HFFc6 (cell line): ENCODE data around the gene MIEN1. TPM values are rescaled to one million over a fixed set of nuclear protein-coding genes. Genes with fewer than 3 reads are reported as not detected.
"Not testable (repeated sequence)": the region's sequence is repeated elsewhere in the genome, so short reads cannot be mapped to it uniquely, and the experiment has no call there.

Experiments
- DNase-seq: peaks from one replicate; pipeline ENCODE4 v3.0.0-alpha.2; 2018
- H3K27ac Mint-ChIP-seq: 2 replicates; pipeline ENCODE4 v1.8.0; 2020; ENCODE audit warnings: mild to moderate bottlenecking, mixed read lengths
- H3K27me3 Mint-ChIP-seq: 2 replicates; pipeline ENCODE4 v1.8.0; 2021; ENCODE audit warnings: mild to moderate bottlenecking, moderate library complexity, mixed read lengths; ENCODE audit not compliant: insufficient read depth
- H3K36me3 Mint-ChIP-seq: 2 replicates; pipeline ENCODE4 v1.8.0; 2021; ENCODE audit warnings: low read depth, mixed read lengths
- H3K4me1 Mint-ChIP-seq: 2 replicates; pipeline ENCODE4 v1.8.0; 2020; ENCODE audit warnings: low read depth, mixed read lengths
- H3K4me3 Mint-ChIP-seq: 2 replicates; pipeline ENCODE4 v1.8.0; 2020; ENCODE audit warnings: mild to moderate bottlenecking, moderate library complexity, mixed read lengths
- H3K9me3 Mint-ChIP-seq: 2 replicates; pipeline ENCODE4 v1.8.0; 2020; ENCODE audit warnings: mild to moderate bottlenecking, mixed read lengths
- CTCF ChIP-seq: fragments of 200-600 bp; sonication (generic); IDR thresholded peaks from 2 replicates; pipeline ENCODE4 v1.5.0; 2021; ENCODE audit warnings: antibody characterized with exemption, mild to moderate bottlenecking
- total RNA-seq, 6 experiments: library from RNA; stranded (reverse); fragmentation: NEBNext Ultra II Directional; extraction: Animal tissue kit (Norgen Biotek cat#: 25700); gene quantifications; 2 replicates in 1 of 6; 3 replicates in 5 of 6; pipeline ENCODE4 v1.2.3, GENCODE V29; 2021

Gene MIEN1
- total RNA-seq, 6 experiments from 2014 or later, result 56.9 to 70.3 (median 66.0) TPM

DNA sequence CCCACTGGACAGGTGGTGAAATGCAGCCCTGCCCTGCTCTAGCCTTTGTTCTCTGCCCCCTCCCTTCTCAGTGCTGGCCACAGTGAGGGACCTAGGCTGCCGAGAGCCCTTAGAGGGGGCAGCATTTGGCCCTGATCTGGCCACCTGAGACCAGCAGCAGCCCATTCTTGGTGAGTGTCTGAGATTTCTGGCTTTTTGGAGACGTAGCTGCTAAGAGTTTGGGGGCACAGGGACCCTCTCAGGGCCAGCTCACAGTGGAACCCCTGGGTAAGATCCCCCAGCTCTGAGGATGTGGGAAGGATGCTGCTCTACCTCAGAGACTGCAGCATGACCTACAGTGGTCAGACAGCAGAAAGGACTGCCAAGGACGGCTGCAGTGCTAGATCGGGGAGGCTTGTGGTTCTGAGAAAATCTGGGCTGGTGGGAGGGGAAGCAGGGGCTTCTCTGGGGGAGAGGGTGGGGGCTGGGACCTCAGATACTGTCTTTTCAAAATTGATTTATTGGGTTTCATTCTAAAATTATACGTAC is 20.7 kb upstream of the MIEN1 start:
- H3K36me3 Mint-ChIP-seq, result no peaks in the 10 kb centered on the region
- no peak for DNase-seq
- no peak overlapping the region for H3K4me3 Mint-ChIP-seq
- 0 out of 2 replicates have a peak, but pooled peaks cover 5% of the 10 kb centered on the region for H3K4me1 Mint-ChIP-seq
- H3K9me3 Mint-ChIP-seq, result no peaks in the 10 kb centered on the region
- TF ChIP-seq CTCF, result no peak
- H3K27me3 Mint-ChIP-seq, result peaks cover 15% of the 10 kb centered on the region
- H3K27ac Mint-ChIP-seq, result no peak overlapping the region

- DNase-seq, result no peak
- H3K36me3 Mint-ChIP-seq, result no peaks in the 10 kb centered on the region
- H3K4me1 Mint-ChIP-seq, result 0 out of 2 replicates have a peak, but pooled peaks cover 5% of the 10 kb centered on the region
- H3K27me3 Mint-ChIP-seq, result peaks cover 15% of the 10 kb centered on the region
- H3K4me3 Mint-ChIP-seq, result no peak overlapping the region
- TF ChIP-seq CTCF, result no peak
- no peak overlapping the region for H3K27ac Mint-ChIP-seq
- H3K9me3 Mint-ChIP-seq, result no peaks in the 10 kb centered on the region
These were observed 20.0 kb upstream of the MIEN1 start for GRCh38 chr17:39750131-39751015.

DNA sequence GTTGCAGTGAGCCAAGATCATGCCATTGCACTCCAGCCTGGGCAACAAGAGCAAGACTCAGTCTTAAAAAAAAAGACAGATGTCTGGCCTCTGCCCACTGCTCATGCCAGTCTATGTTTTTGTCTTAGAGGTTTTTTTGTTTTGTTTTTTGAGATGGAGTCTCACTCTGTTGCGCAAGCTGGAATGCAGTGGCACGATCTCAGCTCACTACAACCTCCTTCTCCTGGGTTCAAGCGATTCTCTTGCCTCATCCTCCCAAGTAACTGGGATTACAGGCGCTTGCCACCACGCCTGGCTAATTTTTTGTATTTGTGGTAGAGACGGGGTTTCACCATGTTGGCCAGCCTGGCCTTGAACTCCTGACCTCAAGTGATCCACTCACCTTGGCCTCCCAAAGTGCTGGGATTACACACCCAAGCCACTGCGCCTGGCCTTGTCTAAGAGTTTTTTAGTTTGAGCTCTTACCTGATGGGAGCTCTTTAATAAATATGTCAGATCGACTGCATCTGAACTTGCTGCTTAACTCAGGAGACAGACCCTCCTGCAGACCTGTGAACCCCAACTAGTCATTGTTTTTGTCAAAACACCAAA is 18.2 kb upstream of the MIEN1 start:
- not testable (repeated sequence) for H3K4me1 Mint-ChIP-seq, H3K36me3 Mint-ChIP-seq, H3K27ac Mint-ChIP-seq

DNA sequence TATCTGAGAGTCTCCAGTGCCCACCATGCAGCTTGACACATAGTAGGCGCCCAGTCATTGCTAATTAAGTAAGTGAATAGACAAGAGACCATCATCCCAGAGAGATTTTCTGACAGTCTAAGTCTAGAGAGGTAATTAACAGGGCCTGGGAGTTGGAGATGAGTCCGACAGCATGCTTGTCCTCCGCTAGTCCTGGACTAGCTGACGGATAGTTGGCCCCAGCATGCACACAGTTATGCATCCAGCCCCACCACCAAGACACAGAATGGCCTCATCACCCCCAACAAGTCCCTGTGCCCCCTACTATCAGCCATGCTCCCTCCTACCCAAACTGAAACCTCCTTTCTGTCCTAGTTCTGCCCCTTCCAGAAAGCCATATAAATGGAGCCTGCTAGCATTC is 17.4 kb upstream of the MIEN1 start:
- TF ChIP-seq CTCF, result no peak
- H3K4me1 Mint-ChIP-seq, result 0 out of 2 replicates have a peak, but pooled peaks cover 5% of the 10 kb centered on the region
- H3K4me3 Mint-ChIP-seq, result no peak overlapping the region
- H3K27me3 Mint-ChIP-seq, result peaks cover 20% of the 10 kb centered on the region
- no peak for DNase-seq
- H3K27ac Mint-ChIP-seq, result no peak overlapping the region
- H3K9me3 Mint-ChIP-seq, result no peaks in the 10 kb centered on the region
- H3K36me3 Mint-ChIP-seq, result no peaks in the 10 kb centered on the region

More for the DNA sequence above, 18.2 kb upstream of the MIEN1 start:
- not testable (repeated sequence) for H3K4me3 Mint-ChIP-seq, H3K9me3 Mint-ChIP-seq, DNase-seq
- peaks cover 15% of the 10 kb centered on the region for H3K27me3 Mint-ChIP-seq

GRCh38 chr17:39746145-39746461 is 15.8 kb upstream of the MIEN1 start:
- Mint-ChIP-seq H3K9me3 (no peaks in the 10 kb centered on the region), H3K4me3 (no peak overlapping the region), H3K4me1 (peaks cover 10% of the 10 kb centered on the region), H3K27me3 (peaks cover 19% of the 10 kb centered on the region), H3K36me3 (no peaks in the 10 kb centered on the region), H3K27ac (no peak overlapping the region)
- TF ChIP-seq CTCF, result no peak
- no peak for DNase-seq
